NCI-H774 (cell line): Measurements from ENCODE around the gene CD200.

Experiments
- DNase-seq: peaks from one replicate; lab custom pipeline; 2025; lab: John Stamatoyannopoulos, UW

Gene CD200

DNA sequence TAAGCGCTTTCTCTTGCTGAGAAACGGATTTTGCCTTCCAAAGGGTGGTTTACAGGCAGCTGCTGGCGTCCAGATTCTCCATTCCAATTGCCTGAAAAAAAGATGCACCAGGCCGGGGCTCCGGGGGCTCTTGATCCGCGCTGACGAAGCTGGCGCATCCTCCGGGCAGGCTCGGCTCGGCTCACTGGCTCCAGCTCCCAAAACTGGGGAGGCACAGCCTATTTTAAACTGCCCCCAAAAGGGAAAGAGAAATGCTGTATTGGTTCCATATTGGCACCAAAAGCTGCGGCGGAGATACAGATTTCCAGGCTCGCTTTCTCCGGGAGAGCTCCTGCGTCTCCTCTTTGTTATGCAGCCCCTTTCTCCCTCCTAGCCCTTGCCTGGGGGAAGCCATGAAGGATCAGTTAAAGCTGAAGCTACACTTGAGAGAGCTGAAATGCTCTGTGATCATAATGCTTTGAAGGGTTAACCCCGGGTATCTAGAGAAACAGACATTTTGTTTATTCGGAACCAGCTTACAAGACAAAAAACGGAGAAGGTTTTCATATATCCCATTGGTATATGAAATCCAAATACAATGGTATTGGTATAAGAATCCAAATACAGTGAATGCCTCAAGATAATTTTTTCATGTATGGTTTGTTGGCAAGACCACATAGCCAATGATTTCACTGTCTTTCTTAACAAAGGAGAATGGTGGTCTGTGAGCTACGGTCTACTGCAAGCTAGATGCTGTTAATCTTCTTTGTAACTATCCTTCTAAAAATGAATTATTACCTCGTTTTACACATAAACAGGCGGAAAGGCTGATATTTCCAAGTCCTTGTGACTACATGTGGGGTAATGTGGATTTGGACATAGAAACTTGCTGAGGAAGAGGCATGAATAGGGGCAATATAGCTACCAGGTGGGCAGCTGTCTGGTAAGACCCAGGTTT lies 693 bp downstream of the CD200 start:
- no peak for DNase-seq

DNA sequence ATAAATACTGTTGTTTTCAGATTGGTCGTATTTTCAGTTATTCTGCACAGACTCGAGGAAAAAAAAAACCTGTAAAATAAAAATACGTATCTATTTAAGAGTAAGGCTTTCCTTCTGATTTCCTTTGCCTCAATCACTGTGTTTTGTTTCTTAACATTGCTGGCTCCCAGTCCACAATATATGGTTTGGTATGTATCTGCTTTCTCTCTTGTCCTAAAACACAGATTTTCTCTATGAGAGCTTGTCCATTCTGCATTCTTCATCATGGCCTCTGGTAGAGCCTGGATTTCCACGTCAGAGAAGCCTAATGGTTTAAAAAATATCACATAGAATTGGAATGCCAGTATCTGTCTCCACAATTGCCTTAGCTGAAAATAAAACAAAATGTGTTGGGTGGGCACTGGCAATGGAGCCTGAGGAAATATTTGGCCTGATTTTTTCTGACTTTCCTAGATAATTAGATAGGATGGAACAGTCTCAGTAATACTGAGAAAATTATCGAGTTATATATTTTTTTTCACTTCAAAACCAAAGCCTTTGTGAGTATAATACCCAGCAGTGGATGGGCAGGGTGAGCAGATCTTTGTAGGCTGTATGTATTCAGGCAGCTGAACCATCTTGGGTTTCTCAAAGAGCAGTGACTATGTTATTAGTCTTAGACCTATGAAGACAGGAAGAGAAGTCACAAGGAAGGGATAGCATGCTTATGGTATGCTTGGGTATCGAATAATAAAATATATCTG lies 1.9 kb downstream of the CD200 start:
- DNase-seq = no peak

DNA sequence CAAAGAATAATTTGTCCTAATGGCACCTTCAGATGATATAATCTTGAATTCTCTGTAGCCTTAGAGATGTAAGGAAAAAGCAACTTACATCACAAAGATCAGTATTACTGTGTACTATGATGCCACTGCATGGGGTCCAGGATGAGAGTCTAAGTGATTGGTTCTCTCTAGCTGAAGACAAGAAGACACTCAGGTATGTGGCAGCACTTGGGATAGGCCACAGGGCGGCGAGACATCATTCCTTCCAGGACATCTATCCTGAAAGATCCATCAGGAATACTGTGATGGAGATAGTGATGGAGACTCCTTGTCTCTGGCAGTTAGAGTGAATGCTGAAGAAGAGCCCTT lies 2.5 kb downstream of the CD200 start:
- DNase-seq = no peak

DNA sequence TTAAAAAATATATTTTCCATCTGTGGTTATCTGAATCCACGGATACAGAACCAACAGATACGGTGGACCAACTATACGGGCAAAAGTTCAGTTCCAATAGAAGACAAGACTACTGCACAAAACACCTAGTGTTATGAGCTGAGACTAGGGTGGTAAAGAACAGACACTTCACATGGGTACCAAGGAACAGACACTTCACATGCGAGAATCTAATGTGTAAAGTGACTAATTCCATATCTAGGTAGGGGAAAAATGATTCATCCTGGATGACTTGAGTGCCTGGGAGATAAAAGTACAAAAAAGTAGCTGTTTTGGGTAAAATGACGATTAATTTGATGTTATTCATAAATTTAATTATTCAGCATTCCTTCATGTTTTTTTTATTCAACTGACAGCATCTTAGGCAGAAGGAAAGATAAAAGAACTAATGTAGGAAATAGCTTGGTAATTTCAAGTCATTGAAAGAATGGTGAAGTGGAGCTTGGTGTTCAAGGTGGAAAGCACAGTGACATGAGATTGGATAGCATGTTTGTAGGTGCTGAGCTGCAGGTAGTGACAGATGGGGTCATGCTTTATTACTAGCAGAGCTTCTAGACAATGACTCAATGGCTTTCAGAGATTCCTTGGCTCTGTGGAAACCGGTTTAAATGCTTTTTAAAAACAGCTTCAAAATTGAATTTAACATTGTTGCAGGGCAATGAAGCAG lies 5.2 kb downstream of the CD200 start:
- no peak for DNase-seq

DNA sequence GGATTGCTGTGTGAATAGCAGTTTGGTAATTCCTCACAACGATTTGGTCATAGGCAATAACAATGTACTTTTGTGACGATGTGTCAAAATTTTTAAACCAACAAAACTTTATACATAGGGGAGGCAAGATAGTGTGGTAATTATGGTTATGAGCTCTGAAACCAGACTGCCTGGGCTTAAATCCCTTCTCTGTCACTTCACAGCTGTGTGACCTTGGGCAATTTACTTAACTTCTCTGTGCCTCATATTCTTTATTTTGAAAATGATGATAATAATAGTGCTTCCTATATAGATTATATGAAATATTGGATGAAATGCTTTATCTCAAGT lies 5.7 kb downstream of the CD200 start:
- no peak for DNase-seq

DNA sequence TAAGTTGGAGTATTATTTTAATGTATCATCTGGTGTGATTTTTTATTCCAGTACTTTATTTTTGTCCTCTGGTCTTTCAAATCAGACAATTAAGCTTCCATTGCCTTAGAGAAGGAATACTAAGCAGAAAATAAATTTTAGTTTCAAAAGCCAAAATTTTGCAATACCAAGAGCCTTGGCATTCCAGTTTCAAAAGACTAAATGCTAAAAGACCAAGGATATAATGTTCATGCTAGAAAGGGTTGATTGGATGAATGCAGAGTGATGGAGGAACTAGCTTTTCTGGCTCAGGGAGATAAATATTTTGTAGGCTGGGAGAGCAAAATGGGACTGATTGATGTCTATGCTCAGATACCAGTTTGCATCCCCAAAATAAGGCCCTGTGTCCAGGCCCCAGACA lies 6.2 kb downstream of the CD200 start:
- DNase-seq = no peak

DNA sequence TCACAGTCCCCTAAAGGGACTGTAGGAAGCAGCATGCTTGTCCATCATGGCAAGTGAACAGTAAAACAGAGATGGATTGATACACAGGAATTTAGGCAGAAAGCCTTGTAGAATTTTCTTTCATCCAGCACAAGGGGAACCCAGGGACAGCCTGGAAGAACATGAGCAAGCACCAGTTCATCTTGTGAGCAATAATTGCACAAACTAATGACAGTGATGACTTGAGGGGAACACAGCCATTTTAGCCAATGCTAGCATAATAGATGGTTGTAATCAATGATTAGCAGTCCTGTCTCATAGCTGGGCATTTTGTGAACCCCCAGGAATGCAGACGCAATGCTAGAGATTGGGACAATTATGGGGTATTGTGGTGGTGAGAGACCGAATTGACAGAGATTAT lies 6.7 kb downstream of the CD200 start:
- DNase-seq = no peak

DNA sequence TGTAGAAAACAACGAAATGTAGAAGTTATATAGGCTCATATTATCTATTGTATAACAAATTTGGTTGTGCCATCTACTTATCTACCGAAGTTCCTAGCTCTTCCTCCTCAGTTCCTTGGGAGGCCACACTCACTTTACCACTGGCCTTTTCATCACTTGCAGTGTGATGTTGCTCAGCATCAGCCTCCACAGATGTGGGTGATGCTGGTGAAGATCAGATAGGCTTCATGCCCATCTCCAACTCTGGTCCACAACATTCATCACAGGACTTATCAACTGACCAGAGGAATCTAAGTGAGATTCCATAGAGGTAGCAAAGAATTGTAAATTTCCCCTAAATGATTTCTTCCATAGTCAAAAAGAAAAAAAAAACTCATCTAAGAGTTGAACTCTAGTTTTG lies 8.4 kb downstream of the CD200 start:
- no peak for DNase-seq

DNA sequence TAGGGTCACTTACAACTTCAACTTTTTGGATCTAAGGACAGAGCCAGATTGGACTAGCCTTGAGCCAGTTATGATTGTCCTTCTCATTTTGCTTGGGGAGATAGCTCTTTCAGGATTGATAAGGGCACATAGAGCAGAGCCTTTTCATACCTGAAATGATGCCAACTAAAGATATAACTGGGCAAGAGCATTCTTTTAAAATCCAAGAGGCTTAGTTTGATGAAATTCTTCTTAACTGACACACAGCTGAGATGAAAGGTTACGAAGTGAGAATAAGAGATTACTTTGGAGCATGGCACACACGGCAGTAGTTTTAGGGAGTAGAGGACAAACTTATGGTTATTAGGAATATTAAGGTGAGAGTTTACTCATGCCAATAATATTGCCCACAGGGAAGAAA lies 12.7 kb downstream of the CD200 start:
- no peak for DNase-seq

DNA sequence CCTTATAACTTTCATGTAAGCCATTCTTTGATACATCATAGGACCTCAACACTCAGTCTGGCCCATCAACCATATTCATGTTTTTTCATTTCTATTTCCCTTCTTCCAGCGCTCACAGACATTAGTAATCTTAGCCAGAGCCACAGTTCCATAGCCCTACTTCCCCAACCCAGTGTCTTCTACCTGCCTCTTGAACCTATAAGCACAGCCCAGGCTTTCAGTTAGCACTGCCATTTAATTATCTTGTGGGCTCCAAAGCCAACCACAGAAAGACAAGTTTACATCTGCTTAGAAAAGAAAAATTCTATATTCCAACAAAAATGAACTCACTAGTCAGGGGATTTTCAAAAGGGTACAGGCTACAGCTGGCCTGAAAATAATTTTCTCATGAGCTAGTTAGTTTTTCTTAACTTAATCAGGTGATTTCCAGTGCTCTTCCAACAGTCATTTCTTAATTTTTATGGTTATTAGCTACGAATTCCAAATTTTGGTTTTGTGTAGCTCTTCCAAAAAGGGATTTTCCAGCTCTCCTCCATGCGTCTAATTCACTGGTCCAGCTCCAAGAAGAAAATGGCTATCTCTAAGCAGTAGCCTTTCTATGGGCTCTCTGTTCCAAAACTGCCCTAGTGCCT lies 13.7 kb downstream of the CD200 start:
- DNase-seq = no peak

DNA sequence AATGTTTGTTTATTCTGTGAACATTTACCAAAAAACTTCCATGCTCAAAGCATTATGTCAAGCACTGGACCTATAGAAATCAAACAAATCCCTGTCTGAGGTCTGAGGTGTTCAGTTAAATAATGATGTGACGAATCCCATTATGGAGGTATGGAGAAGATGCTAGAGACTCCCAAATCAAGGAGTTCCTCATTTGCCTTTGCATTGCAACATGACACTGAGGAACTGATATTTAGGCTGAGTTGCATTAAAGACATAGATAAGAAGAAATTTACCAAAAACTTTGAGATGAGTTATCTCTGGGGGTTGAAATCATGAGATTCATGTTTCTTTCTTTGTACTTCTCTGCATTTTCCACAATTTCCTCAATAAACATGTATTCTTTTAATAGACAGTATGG lies 16.0 kb downstream of the CD200 start:
- no peak for DNase-seq

DNA sequence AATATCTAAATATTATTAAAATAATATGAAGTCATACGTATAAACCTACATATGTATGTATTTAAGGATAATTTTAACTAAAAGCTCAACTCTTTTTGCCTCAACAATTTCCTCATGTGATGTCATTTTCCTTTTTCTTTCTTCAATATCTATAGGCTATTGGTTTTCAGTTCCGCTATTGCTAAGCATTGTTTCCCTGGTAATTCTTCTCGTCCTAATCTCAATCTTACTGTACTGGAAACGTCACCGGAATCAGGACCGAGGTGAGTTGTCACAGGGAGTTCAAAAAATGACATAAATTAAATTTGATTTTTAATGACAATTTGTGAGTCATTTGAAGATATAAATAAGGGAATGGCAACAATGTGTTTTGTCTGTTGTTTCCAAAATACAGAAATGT lies 16.6 kb downstream of the CD200 start:
- DNase-seq = no peak

DNA sequence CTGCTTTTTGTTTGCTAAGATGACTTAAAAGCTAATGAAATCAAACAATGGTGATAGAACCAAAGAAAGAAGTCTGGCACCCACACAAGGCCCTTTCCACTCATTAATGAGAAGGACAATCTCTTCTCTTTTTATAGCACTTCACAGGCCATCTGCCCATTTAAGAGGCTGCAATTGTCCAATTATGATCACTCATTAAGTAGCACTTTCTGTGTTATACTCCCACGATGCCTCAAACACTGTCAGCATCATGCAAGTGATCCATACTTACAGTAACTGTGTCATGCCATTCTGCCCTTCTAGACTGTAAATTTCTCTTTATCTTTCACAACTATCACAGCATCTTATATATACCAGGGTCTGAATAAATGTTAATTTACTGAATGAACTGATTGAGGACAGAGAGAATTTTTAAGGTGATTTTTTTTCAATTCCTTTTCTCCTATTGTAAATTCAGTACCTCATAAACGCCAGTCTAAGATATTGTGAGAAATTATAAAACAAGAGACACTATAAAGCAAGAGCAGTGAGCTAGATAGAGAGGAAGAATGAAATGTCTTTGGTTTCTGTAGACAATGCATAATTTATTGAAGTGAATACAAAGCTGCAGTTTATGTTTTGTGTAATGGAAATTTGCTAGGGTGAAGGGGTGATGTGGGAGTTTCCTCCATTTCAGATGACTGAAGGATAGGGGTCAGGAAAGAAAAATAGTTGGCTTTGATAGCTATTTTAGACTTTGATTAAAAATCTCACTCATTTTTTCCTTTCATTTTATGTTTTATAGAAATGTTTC lies 17.3 kb downstream of the CD200 start:
- no peak for DNase-seq

DNA sequence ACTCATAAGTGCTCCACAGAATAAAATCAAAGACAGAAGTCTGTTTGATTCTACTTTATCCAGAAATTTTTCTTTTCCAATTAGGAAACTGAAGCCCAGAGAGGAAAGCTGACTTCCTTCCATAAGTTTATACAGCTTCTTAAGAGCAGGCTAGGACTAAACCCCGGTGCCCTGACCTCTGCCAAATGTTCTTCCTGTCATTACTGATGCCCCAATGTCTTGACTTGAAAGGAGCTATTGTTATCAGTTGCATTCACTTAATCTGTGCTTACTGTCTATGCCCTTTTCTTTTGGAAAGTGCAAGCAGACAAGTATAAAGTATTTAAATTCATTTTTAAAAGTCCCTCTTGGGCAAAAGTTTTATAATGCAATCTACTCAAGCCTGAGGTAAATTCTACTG lies 18.1 kb downstream of the CD200 start:
- DNase-seq = no peak

DNA sequence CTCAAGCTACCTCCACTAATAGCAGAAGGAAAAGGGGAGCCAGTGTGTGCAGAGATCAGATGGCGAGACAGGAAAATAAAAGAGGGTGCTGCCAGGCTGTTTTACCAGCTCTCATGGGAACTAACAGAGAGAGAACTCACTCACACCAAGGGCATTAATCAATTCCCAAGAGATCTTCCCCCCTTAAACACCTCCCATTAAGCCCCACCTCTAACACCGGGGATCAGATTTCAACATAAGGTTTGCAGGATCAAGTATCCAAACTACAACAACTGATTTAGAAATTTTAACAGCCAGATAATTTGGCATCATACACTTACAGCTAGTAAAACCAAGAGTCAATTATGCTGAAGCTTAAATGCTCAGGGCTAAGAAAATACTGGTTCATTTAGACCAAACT lies 18.9 kb downstream of the CD200 start:
- DNase-seq = no peak

DNA sequence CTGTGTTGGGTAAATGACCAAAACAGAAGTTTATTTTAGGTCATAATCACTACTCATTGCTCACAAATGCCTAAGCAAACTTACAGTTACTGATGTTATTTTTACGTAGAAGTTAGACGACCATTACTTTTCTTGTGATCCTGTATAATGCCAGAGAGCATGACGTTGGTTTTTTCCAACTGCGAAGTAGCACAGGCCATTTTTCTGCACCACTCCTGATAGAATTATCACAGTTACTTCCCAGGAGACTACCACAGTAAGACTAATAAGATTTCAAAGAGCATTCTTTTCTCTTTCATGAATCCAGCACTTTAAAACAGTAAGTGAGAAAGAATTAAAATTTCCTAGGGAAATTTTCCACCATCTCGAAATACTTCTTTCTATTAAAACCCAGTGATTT lies 19.8 kb downstream of the CD200 start:
- DNase-seq = no peak

DNA sequence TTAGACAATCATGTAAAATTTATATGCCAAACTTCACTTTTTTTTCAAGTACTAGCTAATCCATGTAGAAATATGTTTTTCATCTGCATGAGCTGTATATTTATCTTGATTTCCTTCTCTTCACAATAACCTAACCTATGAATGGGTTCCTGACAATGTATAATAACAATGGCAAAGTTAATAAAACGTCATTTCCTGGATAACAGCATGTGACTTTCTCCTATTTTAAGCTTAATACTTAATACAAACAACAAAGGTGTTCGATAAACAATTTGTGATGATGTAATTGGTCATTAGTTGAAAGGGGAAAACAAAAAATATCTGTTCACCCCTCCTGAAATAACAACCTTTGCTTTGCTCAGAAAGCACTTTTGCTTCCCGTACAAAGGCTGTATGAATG lies 20.4 kb downstream of the CD200 start:
- no peak for DNase-seq

DNA sequence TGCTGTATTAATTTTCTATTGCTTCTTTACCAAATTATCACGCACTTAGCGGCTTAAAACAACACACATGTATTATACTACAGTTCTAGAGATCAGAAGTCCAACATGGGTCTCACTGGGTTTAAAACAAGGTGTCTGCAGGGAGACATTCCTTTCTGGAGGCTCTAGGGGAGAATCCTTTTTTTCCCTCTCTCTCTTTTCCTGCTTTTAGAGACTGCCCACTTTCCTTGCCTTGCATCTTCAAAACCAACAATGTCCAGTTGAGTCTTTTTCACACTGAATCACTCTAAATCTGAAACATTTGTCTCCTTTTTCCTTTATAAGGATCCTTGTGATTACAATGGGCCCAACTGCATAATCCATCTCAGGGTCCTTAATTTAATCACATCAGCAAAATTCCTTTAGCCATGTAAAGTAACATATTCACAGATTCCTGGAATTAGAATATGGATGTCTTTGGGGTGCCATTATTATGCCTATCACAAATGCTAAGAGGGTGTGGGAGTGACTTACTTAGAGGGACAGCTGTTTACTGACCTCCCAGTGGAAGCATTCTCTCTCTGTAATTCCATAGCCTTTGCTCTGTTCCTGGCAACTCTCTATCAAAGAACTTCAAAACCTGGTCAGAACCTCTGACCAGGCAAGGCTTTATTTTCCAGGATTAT lies 21.8 kb downstream of the CD200 start:
- no peak for DNase-seq

DNA sequence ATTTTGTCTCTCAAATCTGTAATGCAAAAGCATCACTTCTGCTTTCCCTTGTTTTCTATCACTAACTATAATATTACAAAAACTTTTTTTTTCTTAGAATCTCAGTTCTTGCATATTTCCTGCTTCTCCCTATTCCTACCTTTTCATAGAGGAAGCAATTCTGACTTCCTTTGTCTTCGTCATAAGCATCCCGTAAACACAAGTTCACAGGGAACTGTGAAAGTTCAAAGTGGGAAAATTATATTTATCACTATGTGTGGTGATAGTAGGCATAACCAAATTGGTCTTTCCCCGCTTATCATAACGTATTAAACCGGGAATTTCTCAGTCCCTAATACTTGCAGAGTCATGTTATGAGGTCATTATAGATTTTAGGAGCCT lies 22.3 kb downstream of the CD200 start:
- DNase-seq = no peak

DNA sequence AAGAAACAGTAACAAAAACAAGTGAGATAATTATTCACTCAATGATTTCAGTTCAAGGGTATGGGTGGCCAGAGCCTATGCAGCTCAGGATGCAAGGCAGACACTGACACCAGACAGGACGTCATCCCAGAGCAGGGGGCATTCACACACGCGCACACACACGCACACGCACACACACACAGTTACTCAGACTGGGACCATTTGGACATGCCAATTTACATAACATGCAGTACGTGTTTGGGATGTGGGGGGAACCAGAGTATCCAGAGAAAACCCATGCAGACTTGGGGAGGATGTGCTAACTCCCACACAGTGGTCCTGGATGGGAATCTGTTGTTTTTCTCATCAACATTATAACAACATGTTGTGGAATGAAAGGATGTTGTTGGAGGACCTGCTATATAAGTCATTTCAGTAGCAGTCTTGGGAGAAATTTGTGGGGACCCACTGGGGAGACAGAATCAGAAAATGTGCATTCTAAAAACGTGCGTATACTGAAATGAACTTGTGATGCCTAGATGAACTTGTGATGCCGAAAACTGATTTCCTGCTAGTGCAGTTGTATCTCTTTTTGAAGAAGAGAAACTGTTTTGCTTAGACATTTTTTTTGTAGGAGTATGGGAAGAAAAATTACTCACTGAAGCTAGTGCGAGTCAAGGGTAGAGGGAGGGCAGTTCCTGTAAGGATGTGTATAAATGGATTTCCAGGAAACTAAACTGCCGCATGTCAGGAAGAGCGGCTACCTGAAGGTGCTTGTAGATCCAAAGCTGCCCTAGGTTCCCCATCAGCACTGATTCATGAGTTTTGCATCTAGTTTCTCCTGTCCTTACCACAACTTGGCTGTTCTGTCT lies 25.2 kb downstream of the CD200 start:
- no peak for DNase-seq
